ENCODE measurements around the gene MICAL1. TPM values are rescaled to one million over a fixed set of nuclear protein-coding genes. Genes with fewer than 3 reads are reported as not detected.

Gene MICAL1
- total and polyA plus RNA-seq, 2 experiments from 2014 or later = 46.5 to 51.2 TPM

DNA sequence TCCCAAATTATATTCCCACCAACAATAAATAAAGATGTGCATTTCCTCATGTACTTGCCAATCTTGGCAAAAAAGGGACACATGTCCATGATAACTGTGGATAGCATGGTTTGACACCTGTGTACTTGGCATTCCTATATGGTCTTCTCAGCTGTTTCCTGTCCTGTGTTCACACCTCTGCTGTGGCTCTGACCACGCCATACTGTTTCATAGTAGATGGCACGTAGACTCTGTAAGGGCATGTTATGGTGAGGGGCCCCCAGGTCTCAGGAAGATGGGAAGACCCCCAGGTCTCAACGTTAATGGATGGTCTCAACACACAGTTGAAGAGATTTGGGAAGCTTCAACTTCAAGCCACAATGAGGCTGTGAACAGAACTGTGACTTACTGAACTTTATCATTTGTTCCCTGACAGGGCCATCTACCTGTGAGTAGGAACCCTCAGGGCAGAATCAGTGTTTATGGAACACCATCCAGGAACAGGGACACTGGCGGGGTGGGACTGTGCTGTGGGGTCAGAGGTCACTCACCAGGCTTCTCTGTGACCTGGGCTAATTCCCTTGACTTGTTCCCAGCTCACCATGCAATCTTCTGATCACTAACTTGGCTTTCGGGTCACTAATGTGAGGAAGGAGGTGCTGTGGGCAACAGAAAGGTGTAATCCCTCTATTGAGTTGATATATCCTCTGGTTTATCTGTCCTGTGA lies 15.7 kb upstream of the MICAL1 start:
- Histone ChIP-seq H3K27me3 (no peaks in the 10 kb centered on the region), H3K9me3 (ENCODE audit: low read depth) (no peaks in the 10 kb centered on the region), H3K27ac (no peak overlapping the region), H2AFZ (no peak overlapping the region), H3K4me1 (ENCODE audit: insufficient read depth) (no peaks in the 10 kb centered on the region), H3K9me2 (replicated peaks; ENCODE audit: insufficient read depth) (no peaks in the 10 kb centered on the region), H4K20me1 (ENCODE audit: insufficient read depth, poor library complexity, severe bottlenecking) (no peaks in the 10 kb centered on the region), H3K4me3 (no peak overlapping the region), H3K36me3 (replicated peaks; ENCODE audit: insufficient read depth, low read depth) (no peaks in the 10 kb centered on the region), H3K79me2 (peaks cover 23% of the 10 kb centered on the region), H3K4me2 (no peak overlapping the region)
- TF ChIP-seq EZH2 (IDR thresholded peaks at IDR 0.05; ENCODE audit: borderline replicate concordance) (no peak), EZH2phosphoT487 (IDR thresholded peaks at IDR 0.05; ENCODE audit: low read depth, severe bottlenecking, unreplicated experiment) (no peak)
- TF ChIP-seq, protein P1, sequence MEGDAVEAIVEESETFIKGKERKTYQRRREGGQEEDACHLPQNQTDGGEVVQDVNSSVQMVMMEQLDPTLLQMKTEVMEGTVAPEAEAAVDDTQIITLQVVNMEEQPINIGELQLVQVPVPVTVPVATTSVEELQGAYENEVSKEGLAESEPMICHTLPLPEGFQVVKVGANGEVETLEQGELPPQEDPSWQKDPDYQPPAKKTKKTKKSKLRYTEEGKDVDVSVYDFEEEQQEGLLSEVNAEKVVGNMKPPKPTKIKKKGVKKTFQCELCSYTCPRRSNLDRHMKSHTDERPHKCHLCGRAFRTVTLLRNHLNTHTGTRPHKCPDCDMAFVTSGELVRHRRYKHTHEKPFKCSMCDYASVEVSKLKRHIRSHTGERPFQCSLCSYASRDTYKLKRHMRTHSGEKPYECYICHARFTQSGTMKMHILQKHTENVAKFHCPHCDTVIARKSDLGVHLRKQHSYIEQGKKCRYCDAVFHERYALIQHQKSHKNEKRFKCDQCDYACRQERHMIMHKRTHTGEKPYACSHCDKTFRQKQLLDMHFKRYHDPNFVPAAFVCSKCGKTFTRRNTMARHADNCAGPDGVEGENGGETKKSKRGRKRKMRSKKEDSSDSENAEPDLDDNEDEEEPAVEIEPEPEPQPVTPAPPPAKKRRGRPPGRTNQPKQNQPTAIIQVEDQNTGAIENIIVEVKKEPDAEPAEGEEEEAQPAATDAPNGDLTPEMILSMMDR (IDR thresholded peaks at IDR 0.05; ENCODE audit: poor library complexity) = no peak
- 87% methylated on average over 5 of the region's 5 CpGs for WGBS (ENCODE audit: low lambda C conversion rate, missing lambda C conversion rate)
- no peak for DNase-seq (ENCODE audit: low spot score)

DNA sequence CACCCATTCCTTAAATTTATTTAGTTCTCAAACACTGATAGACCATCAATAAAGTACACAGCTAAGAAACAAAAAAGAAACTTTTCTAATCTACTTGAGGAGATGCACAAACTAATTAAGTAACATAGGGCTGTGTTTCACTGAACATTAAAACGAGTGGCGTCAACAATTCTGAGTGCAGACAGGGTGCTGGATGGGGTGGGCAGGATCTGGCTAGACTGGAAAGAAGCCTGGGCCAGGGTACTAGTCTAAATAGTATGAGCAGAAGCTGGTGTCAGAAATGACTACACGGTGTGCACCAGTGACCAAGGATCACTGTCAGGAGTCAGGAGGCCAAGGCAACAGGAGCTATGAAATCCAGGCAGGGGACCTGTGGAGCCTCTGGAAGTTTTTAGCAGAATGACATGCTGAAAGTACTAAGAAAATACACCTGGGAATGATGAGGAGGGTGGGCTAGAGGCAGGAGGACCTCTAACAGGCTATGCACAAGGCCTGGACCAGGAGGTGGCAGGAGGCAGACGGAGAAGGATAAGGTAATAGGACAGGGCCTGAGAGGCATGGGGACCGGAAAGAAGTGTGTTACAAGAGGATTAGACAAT lies 14.1 kb upstream of the MICAL1 start:
- no peaks in the 10 kb centered on the region for H4K20me1 ChIP-seq (ENCODE audit: insufficient read depth, poor library complexity, severe bottlenecking)
- no peak overlapping the region for H3K27ac ChIP-seq
- H3K4me2 ChIP-seq = no peak overlapping the region
- H2AFZ ChIP-seq = no peak overlapping the region
- H3K9me3 ChIP-seq (ENCODE audit: low read depth) = no peaks in the 10 kb centered on the region
- H3K79me2 ChIP-seq = peaks cover 10% of the 10 kb centered on the region
- no peaks in the 10 kb centered on the region for H3K4me1 ChIP-seq (ENCODE audit: insufficient read depth)
- no peaks in the 10 kb centered on the region for H3K9me2 ChIP-seq (replicated peaks; ENCODE audit: insufficient read depth)
- no peaks in the 10 kb centered on the region for H3K36me3 ChIP-seq (replicated peaks; ENCODE audit: insufficient read depth, low read depth)
- TF ChIP-seq EZH2 (IDR thresholded peaks at IDR 0.05; ENCODE audit: borderline replicate concordance) (no peak), EZH2phosphoT487 (IDR thresholded peaks at IDR 0.05; ENCODE audit: low read depth, severe bottlenecking, unreplicated experiment) (no peak)
- TF ChIP-seq, protein P1 (IDR thresholded peaks at IDR 0.05; ENCODE audit: poor library complexity) = no peak
- no peak overlapping the region for H3K4me3 ChIP-seq
- DNase-seq (ENCODE audit: low spot score) = no peak
- no peaks in the 10 kb centered on the region for H3K27me3 ChIP-seq
- 93% methylated on average over 5 of the region's 5 CpGs for WGBS (ENCODE audit: low lambda C conversion rate, missing lambda C conversion rate)

DNA sequence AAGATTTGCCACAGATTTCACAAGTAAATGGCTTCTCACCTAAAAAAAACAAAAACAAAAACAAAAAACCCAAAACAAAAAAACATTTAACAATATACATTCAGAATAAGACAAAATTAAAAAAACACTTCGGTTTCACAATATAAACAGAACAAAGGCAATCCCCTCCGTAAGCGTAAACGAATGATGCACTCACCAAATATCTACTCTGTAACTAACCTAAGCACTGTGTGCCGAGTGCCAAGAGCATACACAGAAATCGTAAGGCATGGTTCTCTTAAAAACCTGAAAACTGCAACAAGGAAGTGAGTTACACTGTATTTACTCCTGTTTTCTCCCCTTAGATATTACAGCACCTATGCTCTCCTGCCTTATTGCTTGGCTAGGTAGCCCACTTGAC lies 12.1 kb upstream of the MICAL1 start:
- 95% methylated on average over 6 of the region's 6 CpGs for WGBS (ENCODE audit: low lambda C conversion rate, missing lambda C conversion rate)
- Histone ChIP-seq H3K79me2 (peaks cover 6% of the 10 kb centered on the region), H3K27ac (no peak overlapping the region), H3K9me3 (ENCODE audit: low read depth) (no peaks in the 10 kb centered on the region), H3K4me2 (no peak overlapping the region), H2AFZ (no peak overlapping the region), H3K9me2 (replicated peaks; ENCODE audit: insufficient read depth) (no peaks in the 10 kb centered on the region), H4K20me1 (ENCODE audit: insufficient read depth, poor library complexity, severe bottlenecking) (no peaks in the 10 kb centered on the region), H3K4me1 (ENCODE audit: insufficient read depth) (no peaks in the 10 kb centered on the region), H3K36me3 (replicated peaks; ENCODE audit: insufficient read depth, low read depth) (no peaks in the 10 kb centered on the region), H3K27me3 (no peaks in the 10 kb centered on the region), H3K4me3 (no peak overlapping the region)
- no peak for DNase-seq (ENCODE audit: low spot score)
- TF ChIP-seq EZH2phosphoT487 (IDR thresholded peaks at IDR 0.05; ENCODE audit: low read depth, severe bottlenecking, unreplicated experiment) = no peak
- TF ChIP-seq EZH2 (IDR thresholded peaks at IDR 0.05; ENCODE audit: borderline replicate concordance) = no peak
- TF ChIP-seq, protein P1 (IDR thresholded peaks at IDR 0.05; ENCODE audit: poor library complexity) = no peak
